HG02623 (cell line): Measurements from ENCODE around the gene FLRT2.

Experiments used
- ATAC-seq: cut with Tn5 transposase; IDR thresholded peaks from one replicate; pipeline ENCODE4 v1.9.1; 2021; ENCODE audit warnings: moderate library complexity; ENCODE audit not compliant: unreplicated experiment

FLRT2 gene

DNA sequence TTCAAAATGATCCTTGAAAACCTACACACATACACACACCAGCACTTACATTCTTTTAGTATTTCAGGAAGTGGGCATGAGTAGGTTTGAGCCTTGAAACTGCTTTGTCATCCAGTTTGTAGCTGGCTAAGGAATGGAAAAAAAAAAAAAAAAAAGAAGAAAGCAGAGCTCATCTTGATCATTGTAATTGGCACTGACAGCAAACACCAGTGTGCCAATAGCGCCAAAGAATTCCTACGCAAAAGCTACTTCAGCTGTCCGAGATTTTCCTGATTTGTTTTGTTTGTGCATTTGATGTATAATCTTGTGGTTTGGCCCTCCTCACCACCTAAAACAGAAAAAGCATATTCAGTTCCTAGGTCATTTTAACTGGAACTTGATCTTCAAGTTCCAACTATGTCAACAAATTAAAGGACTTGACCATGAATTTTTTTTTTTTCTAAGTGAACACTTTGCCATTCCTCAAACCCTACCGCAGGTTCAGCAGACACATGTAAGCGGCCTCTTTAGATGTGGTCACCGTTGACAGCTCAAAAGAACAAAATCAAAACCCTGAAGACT lies 57.3 kb downstream of the FLRT2 start:
- no peak for ATAC-seq

DNA sequence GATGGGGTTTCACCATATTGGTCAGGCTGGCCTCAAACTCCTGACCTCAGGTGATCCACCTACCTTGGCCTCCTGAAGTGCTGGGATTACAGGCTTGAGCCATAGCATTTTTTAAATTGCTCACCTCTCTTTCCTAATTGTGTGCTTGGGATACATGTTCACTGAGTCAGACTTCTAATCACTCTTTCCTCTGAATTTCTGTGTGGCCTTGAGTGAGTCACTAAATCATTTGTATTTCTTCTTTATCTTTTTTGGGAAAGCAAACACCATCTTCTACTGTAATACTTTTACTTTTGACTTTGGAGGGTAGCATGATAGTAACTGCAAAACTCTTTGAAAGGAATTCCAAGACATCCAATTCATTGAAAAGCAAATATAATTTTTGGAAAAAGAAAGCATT lies 60.8 kb downstream of the FLRT2 start:
- no peak for ATAC-seq

GRCh38 chr14:85594217-85594616 lies 64.3 kb downstream of the FLRT2 start:
- no peak for ATAC-seq

- no peak for ATAC-seq
These were observed 66.0 kb downstream of the FLRT2 start for GRCh38 chr14:85595981-85596380.

GRCh38 chr14:85596562-85596961 lies 66.6 kb downstream of the FLRT2 start:
- ATAC-seq: no peak

DNA sequence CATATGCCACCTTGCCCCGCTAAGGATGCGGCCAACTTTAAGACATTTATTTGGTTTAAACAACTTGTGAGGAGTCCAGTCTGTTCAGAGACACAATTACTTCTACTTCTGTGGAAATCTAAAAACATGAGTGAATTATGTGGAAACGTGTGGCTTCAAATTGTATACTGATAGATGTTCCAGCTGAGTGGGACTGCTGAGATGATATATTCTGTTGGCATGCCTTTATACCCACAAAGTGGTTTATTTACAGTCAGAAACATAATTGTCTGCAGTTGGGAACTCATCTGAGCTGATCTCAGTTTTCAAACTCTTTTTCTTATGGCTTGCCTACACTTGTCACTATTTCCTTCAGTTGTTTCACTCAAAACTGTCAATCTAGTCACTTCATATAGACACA lies 67.8 kb downstream of the FLRT2 start:
- ATAC-seq: no peak

- no peak for ATAC-seq
These were observed 70.0 kb downstream of the FLRT2 start for GRCh38 chr14:85599939-85600338.

DNA sequence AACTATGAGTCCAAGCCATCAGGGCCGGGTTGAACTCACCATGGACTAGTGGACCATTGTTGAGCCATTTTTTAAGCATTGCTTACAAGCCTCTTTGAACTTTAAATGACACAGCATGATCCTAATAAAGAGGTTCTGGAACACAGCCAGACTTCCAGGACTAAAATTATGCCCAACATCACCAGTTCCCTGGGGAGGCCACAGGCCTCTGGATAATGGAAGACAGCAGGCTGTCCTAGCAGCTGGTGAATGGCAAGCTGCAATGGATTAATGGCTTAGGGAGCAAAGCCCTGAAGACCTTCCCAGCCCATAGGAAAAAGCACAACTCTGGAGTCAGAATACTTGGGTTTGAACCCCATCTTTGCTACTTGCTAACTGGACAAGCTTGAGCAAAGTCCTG lies 71.3 kb downstream of the FLRT2 start:
- ATAC-seq: no peak

DNA sequence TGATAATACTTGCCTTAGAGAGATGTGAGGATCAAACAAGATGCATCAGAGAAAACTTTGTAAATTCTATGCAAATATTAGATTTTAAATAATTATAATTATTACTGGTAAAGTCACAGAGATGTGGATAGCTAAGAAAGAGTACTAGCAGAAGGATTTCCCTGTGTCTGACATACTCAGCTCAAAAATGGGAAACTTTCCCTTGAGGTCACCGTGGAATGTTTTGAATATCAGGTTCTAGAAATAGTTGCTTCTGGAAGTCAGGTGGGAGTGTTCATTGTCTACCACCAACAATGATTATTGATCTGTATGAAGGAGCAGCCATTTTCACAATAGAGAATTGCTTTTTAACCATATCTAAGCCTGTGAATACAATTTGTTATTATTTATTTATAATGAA lies 71.7 kb downstream of the FLRT2 start:
- no peak for ATAC-seq

DNA sequence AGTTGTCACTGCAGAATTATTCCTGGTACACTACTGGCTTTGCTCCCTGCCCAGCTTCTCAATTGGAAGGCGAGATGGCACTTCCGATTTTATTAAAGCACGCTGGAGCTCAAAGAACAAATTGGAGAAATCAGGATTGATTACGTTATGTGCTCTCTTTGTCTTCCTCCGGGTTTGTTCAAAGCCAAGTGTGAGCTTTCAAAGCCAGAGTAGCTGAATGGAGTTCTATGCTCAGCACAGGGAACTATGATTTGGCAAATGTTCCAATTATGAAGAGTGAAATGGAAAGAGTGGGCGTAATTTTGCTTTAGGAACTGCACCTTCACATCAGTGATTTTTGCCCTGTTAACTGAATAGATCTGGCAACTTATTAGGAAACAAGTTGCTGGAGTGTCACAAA lies 72.4 kb downstream of the FLRT2 start:
- ATAC-seq: no peak

DNA sequence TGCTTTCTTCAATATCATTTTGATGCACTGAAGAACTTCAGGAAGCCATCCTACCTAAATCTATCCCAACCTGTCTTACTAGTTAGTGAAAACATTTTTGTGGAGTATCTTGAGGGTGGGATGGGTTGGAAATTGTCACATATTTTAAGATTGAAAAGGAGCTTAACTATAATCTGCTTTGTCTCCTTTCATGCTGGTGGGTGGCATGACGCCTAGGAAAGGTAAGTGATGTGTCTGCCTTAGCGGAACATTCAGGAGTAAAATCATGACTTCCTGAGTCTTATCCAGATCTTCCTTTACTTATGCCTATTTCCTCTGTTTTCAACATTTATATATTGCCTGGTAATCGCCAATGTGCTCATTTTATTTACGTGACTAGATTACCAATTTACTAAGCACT lies 74.1 kb downstream of the FLRT2 start:
- ATAC-seq: no peak

- no peak for ATAC-seq
These were observed 74.8 kb downstream of the FLRT2 start for GRCh38 chr14:85604714-85605113.

DNA sequence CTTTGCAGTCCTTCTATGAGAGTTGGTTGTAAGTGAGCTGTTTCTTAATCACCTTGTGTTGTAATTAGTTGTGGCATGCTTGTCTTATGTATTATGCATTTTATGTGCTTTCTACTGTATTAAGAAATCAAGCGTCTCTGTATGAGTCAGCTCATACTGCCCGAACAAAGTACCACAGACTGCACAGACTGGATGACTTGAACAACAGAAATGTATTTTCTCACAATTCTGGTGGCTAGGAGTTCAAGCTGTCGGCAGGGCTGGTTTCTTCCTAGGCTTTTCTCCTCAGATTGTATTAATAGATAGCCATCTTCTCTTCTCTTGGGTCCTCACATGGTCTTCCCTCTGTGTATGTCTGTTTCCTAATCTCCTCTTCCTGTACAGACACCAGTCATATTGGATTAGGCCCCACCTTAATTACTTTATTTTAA lies 77.7 kb downstream of the FLRT2 start:
- no peak for ATAC-seq

DNA sequence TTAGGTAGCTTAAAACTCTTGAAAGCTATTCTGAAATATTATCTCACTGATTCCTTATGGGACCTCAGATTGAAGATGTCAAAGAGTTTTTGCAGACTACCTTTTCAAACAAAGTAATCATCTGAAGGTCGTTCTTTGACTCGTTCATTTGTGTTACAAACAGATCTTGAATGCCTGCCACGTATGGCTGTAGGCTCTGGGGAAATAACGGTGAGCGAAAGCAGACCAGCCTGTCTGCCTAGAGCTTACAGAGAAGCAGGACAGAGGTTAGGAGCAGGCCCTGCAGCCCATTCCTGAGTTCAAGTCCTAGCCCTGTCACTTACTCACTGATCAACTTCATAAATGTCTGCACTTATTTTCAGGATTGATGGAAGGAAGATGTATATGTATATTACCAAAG lies 83.6 kb downstream of the FLRT2 start:
- no peak for ATAC-seq

DNA sequence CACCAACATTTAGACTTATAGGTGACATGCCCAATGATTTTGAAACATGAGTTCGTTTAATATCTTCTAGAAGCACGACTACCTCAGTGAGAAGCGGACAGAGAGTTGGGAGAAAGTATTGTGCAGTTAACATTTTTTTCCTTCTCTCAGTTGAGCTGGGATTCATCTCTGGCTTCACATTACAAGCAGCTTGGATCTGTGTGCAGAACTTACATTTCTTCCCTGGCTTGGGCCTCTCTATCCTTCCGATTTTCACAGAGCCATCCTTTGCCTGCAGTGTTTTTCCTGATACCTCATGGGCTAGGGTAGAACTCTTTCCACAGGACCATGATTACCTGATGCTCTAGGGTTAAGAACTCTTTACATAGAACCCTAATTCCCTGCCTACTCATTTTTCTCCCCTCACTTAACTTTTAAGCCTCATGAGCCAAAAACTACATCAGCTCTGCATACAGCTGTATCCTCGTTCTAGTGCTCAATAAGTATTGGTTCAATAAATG lies 86.5 kb downstream of the FLRT2 start:
- ATAC-seq: no peak

DNA sequence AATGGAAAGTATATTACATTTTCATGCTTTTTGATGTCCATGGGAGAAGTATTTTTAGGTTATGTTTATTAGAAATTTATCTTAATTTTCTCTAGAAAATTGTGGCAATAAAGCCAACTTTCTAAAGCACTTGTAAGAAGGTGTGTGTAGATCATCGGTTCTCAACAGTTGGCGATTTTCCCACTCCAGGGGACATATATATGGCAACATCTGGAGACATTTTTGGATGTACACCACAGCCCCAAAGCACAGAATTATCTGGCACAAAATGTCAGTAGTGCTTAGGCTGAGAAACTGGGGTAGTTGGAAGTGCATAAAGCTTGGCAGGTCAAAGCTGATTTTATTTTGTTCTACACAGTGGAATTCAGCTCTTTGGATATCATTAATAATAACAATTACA lies 86.9 kb downstream of the FLRT2 start:
- ATAC-seq: no peak

GRCh38 chr14:85617791-85618190 lies 87.8 kb downstream of the FLRT2 start:
- no peak for ATAC-seq

DNA sequence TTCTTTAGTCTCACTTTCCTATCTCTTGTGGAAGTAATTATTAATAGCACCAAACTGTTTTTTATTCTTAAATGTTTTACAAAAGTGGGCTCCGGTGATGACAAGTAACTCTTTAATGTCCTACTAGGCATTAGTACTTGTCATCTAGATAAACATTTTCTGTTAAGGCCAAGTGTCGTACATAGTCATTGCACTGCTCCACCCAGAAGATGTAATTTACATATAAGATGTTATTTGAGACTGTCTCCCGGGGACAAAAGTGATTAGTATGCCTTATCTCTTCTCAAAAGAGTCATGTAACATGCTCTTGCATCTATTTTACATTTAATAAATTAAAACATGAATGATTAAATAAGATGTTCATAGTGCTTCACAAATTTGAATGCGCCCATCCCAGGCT lies 88.4 kb downstream of the FLRT2 start:
- no peak for ATAC-seq

GRCh38 chr14:85618978-85619377 lies 89.0 kb downstream of the FLRT2 start:
- no peak for ATAC-seq

GRCh38 chr14:85619851-85620250 lies 89.9 kb downstream of the FLRT2 start:
- no peak for ATAC-seq

DNA sequence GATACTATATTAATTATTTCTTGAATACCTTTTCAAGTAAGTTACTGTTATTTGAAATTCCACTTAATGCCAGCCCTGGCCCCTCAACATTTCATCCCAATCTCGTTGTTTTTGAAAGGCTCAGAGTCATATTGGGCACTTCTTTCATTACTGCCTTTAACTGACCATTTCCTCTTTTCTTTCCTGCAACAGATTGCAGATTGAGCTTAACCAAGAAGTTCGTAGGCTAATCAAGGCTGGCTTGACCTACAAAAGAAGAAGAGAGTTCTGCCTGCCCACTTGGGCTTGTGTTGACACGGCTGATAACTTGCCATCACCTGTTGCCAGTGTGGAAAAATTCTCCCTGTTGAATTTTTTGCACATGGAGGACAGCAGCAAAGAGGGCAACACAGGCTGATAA lies 91.0 kb downstream of the FLRT2 start:
- ATAC-seq: no peak

GRCh38 chr14:85622106-85622505 lies 92.2 kb downstream of the FLRT2 start:
- ATAC-seq: no peak

GRCh38 chr14:85622986-85623685 lies 93.2 kb downstream of the FLRT2 start:
- ATAC-seq: no peak
